ENCODE results near the gene SLC39A11. TPM values are rescaled to one million over a fixed set of nuclear protein-coding genes. Genes with fewer than 3 reads are reported as not detected.

SLC39A11 gene
- total RNA-seq, 1 experiment from 2014 or later, result 18.6 TPM

DNA sequence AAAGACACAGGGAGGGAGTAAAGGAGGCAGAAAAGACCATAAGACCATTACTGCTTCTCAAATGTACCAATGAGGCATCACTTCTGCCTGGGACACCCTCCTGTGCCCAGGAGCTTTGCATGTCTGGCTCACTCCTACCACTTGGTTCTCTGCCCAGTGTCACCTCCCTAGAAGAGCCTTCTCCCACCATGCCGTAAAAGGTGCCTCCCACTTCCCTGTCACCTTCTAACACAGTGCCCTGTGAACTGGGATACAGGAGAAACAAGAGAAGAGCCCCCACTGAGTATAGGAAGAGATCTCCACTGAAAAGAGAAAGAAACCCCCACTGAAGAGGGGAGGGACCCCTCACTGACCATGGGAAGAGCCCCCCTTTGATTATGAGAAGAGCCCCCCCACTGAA is 486.9 kb downstream of the SLC39A11 start:
- CTCF ChIA-PET, result no interaction called here
- TF ChIP-seq, protein P1, sequence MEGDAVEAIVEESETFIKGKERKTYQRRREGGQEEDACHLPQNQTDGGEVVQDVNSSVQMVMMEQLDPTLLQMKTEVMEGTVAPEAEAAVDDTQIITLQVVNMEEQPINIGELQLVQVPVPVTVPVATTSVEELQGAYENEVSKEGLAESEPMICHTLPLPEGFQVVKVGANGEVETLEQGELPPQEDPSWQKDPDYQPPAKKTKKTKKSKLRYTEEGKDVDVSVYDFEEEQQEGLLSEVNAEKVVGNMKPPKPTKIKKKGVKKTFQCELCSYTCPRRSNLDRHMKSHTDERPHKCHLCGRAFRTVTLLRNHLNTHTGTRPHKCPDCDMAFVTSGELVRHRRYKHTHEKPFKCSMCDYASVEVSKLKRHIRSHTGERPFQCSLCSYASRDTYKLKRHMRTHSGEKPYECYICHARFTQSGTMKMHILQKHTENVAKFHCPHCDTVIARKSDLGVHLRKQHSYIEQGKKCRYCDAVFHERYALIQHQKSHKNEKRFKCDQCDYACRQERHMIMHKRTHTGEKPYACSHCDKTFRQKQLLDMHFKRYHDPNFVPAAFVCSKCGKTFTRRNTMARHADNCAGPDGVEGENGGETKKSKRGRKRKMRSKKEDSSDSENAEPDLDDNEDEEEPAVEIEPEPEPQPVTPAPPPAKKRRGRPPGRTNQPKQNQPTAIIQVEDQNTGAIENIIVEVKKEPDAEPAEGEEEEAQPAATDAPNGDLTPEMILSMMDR (conservative IDR thresholded peaks at IDR 0.05; ENCODE audit: low read depth, low read length), result no peak
- TF ChIP-seq EZH2 (IDR thresholded peaks at IDR 0.05; ENCODE audit: borderline replicate concordance, low read depth, low read length, poor library complexity, severe bottlenecking), result no peak
- Histone ChIP-seq H3K27me3 (replicated peaks; ENCODE audit: insufficient read depth, low read depth, low read length, poor library complexity) (no peaks in the 10 kb centered on the region), H3K36me3 (ENCODE audit: insufficient read depth, low read length, poor library complexity, severe bottlenecking) (no peaks in the 10 kb centered on the region), H3K9me3 (ENCODE audit: low read depth, low read length, poor library complexity, severe bottlenecking) (no peaks in the 10 kb centered on the region), H3K4me1 (ENCODE audit: insufficient read depth, low read length, poor library complexity, severe bottlenecking) (no peaks in the 10 kb centered on the region), H3K27ac (ENCODE audit: low read depth, low read length, poor library complexity, severe bottlenecking) (no peak overlapping the region), H3K4me3 (ENCODE audit: low read depth, low read length, poor library complexity, severe bottlenecking) (no peak overlapping the region)
- no peak for DNase-seq (ENCODE audit: low spot score)
- no TSS peak for BruUV-seq (replicated peaks)
- POLR2A ChIA-PET (ENCODE audit: low non-redundant PET), result no interaction called here
- intact Hi-C loops (cut with micrococcal nuclease; ENCODE audit: unreplicated experiment), result no loop called here

DNA sequence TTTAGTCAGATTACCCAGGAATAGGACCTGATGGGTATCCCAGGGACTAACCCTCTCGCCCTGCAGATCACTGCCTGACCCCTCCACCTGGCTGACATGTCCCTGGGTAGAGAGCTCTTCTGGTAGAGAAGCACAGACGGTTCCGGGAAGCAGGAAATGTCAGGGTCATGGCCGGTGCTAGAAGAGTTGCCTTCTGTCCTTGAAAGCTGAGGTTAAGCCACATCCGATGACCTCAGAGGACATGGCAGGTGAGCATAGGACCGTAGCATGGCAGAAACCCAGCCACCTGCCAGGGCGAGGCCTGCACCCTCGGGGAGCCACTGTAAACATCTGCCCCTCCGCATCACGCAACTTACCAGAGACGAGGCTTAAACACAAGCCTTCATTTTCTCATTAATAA is 488.0 kb downstream of the SLC39A11 start:
- BruUV-seq (replicated peaks), result no TSS peak
- TF ChIP-seq, protein P1 (conservative IDR thresholded peaks at IDR 0.05; ENCODE audit: low read depth, low read length), result no peak
- no peak for TF ChIP-seq EZH2 (IDR thresholded peaks at IDR 0.05; ENCODE audit: borderline replicate concordance, low read depth, low read length, poor library complexity, severe bottlenecking)
- H3K27me3 ChIP-seq (replicated peaks; ENCODE audit: insufficient read depth, low read depth, low read length, poor library complexity), result peaks cover 2% of the 10 kb centered on the region
- ChIA-PET CTCF (no interaction called here), POLR2A (ENCODE audit: low non-redundant PET) (no interaction called here)
- no peaks in the 10 kb centered on the region for H3K9me3 ChIP-seq (ENCODE audit: low read depth, low read length, poor library complexity, severe bottlenecking)
- no peaks in the 10 kb centered on the region for H3K4me1 ChIP-seq (ENCODE audit: insufficient read depth, low read length, poor library complexity, severe bottlenecking)
- no peak overlapping the region for H3K27ac ChIP-seq (ENCODE audit: low read depth, low read length, poor library complexity, severe bottlenecking)
- no peak overlapping the region for H3K4me3 ChIP-seq (ENCODE audit: low read depth, low read length, poor library complexity, severe bottlenecking)
- no peaks in the 10 kb centered on the region for H3K36me3 ChIP-seq (ENCODE audit: insufficient read depth, low read length, poor library complexity, severe bottlenecking)
- intact Hi-C loops (cut with micrococcal nuclease; ENCODE audit: unreplicated experiment), result no loop called here
- DNase-seq (ENCODE audit: low spot score), result no peak

GRCh38 chr17:72603420-72604242 is 488.9 kb downstream of the SLC39A11 start:
- TF ChIP-seq EZH2 (IDR thresholded peaks at IDR 0.05; ENCODE audit: borderline replicate concordance, low read depth, low read length, poor library complexity, severe bottlenecking), result no peak
- TF ChIP-seq, protein P1 (conservative IDR thresholded peaks at IDR 0.05; ENCODE audit: low read depth, low read length), result no peak
- Histone ChIP-seq H3K27me3 (replicated peaks; ENCODE audit: insufficient read depth, low read depth, low read length, poor library complexity) (peaks cover 7% of the 10 kb centered on the region), H3K9me3 (ENCODE audit: low read depth, low read length, poor library complexity, severe bottlenecking) (no peaks in the 10 kb centered on the region), H3K27ac (ENCODE audit: low read depth, low read length, poor library complexity, severe bottlenecking) (no peak overlapping the region), H3K4me3 (ENCODE audit: low read depth, low read length, poor library complexity, severe bottlenecking) (no peak overlapping the region), H3K4me1 (ENCODE audit: insufficient read depth, low read length, poor library complexity, severe bottlenecking) (no peaks in the 10 kb centered on the region), H3K36me3 (ENCODE audit: insufficient read depth, low read length, poor library complexity, severe bottlenecking) (no peaks in the 10 kb centered on the region)
- no TSS peak for BruUV-seq (replicated peaks)
- intact Hi-C loops (cut with micrococcal nuclease; ENCODE audit: unreplicated experiment), result no loop called here
- no peak for DNase-seq (ENCODE audit: low spot score)
- CTCF ChIA-PET, result no interaction called here
- POLR2A ChIA-PET (ENCODE audit: low non-redundant PET), result no interaction called here
